G401.6 (cell line): Measurements from ENCODE around the gene MUSK.
"Not testable (repeated sequence)": the region's sequence is repeated elsewhere in the genome, so short reads cannot be mapped to it uniquely, and the experiment has no call there.

Experiments used
- FAIRE-seq: peaks from 2 replicates; lab custom pipeline; 2012; peaks lifted over from hg19 to GRCh38; lab: Jason Lieb, UNC

MUSK gene

DNA sequence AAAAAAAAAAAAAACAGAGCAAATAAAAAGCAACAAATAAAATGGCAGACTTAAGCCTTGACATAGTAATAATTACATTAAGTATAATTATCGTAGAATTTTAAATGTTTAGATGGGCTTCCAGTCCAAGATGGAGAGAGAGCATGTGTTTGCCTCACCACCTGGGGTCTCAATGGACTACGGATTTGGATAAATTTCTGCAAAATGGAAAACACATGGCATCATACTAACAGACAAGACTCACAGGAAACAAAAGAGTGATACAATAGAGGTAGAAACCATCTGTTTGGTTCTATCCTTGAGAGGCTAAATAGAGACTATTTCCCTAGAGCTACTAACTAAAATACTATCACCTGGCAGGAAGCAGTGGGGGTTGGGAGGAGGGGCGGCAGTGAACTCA is 144.3 kb downstream of the MUSK start:
- no peak for FAIRE-seq

GRCh38 chr9:110814159-110814558 is 145.6 kb downstream of the MUSK start:
- FAIRE-seq, result no peak

GRCh38 chr9:110815361-110815760 is 146.8 kb downstream of the MUSK start:
- FAIRE-seq, result no peak

- no peak for FAIRE-seq
Measured at GRCh38 chr9:110820381-110820780, 151.8 kb downstream of the MUSK start.

DNA sequence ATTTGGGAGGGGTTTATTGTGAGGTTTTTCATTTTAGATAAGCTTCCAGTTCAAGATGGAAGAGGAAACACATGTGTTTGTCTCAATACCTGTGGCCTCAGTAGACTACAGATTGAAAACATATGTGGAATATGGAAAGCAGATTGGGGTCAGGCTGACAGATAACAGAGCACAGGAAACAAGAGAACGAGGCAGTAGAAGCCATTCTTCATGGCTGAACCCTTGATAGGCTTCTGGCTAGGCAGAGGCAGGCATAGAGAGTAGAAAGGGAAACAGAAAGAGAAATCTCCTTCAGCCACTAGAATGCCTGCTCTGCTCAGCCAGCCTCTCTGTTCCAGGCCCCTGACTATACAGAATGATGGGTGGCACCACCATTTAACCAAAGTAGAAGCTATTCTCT is 152.5 kb downstream of the MUSK start:
- no peak for FAIRE-seq

GRCh38 chr9:110825129-110825528 is 156.5 kb downstream of the MUSK start:
- not testable (repeated sequence) for FAIRE-seq

GRCh38 chr9:110825950-110826349 is 157.4 kb downstream of the MUSK start:
- no peak for FAIRE-seq

DNA sequence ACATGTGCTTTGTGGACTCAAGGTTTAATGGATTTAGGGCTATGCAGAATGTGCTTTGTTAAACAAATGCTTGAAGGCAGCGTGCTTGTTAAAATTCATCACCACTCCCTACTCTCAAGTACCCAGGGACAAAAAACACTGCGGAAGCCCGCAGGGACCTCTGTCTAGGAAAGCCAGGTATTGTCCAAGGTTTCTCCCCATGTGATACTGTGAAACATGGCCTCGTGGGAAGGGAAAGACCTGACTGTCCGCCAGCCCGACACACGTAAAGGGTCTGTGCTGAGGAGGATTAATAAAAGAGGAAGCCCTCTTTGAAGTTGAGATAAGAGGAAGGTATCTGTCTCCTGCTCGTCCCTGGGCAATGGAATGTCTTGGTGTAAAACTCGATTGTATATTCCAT is 157.8 kb downstream of the MUSK start:
- FAIRE-seq, result not testable (repeated sequence)

GRCh38 chr9:110828264-110828663 is 159.7 kb downstream of the MUSK start:
- FAIRE-seq, result no peak

DNA sequence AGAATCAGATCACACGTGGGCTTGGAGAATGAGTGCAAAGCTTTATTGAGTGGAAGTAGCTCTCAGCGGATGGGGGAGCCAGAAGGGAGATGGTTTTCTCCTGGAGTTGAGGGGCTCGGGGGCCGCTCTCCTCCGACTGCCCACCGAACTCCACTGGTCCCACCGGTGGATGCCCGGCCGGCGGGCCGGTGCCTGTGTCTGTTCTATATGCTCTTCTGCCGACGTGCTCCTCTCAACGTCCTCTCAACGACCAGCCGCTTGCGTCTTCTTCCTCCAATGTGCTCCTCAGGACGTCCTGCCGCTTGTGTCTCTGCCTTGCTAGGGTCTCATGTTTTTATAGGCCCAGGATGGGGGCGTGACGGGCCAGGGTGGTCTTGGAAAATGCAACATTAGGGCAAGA is 161.9 kb downstream of the MUSK start:
- FAIRE-seq, result no peak

DNA sequence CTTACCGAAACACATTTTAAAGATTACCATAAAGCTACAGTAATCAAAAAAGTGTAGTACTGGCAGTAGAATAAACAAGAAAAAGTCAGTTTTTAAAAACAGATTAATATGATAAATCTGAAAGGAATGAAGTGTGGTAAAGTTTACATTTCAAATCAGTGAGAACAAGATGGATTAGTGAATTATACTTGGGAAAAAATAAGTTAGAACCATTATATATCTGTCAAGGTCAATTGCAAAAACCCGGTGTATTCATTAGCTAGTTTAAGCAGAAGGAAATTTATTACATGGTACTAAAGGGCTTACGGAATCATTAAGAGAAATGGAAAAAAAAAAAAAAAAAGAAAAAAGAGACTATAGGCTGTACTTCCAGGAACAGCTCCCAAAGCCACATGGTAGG is 164.3 kb downstream of the MUSK start:
- FAIRE-seq, result no peak

DNA sequence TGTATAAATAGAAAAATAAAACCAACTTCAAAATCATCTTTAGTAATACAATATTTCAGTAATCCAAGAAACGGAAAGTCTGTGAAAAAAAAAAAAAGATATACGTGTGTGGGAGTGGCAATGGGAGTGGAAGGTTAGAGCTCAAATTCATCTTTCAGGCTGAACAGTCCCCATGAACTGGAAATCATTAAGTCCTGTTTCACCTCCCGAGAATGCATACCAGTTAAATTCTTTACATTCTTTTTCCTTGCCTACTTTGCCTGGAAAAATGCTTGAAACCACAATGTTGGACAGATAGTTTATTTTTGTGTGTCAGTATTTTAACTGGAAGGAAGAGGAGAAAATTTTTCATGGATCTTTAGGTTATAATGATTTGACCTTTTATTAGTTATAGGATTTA is 166.8 kb downstream of the MUSK start:
- no peak for FAIRE-seq

DNA sequence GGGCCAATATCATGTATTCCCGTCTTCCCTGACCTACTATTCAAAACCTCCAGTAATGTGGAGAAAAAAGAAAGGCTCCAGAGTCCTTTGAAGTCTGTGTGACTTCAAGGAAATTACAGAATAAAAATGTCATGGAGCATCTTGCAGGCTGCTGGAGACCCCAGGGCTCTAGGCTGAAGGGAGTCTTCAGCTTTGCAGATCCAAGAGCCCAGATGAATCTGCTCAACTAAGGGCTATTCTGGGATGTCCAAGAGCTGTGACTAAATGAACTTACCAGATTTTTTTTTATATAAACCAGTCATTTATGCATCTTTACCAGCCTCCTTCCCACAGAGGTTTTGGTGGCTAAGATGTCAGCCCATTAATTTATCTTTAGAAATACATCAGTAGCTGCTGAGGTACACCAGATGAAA is 167.3 kb downstream of the MUSK start:
- no peak for FAIRE-seq

DNA sequence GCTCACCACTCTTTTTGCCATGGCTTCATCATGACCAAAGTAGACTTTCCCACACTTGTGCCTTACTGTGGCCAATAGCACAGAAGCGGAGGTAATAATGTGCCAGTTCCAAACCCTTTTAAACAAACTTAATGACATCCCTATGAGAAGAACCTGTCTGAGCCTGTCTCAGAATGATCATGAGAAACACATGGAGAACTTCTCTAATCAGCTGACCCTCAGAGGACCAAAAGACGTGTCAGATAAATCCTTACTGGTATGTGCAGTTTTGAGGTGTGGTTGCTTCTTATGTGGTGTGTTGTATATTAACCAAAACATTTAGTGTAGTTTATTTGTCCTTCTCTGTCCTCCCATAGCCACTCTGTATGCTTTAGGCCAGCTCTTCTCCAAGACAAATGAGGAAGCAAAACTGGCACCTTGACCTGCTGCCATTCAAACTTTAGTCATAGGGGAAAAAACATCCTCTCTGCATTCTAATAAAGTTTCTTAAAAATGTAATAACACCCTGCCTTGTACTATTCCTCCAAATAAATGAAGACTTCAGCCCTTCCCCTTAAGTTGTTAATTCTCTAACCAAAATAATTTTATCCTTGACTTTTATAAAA is 168.9 kb downstream of the MUSK start:
- no peak for FAIRE-seq

GRCh38 chr9:110842169-110842568 is 173.6 kb downstream of the MUSK start:
- FAIRE-seq, result no peak

DNA sequence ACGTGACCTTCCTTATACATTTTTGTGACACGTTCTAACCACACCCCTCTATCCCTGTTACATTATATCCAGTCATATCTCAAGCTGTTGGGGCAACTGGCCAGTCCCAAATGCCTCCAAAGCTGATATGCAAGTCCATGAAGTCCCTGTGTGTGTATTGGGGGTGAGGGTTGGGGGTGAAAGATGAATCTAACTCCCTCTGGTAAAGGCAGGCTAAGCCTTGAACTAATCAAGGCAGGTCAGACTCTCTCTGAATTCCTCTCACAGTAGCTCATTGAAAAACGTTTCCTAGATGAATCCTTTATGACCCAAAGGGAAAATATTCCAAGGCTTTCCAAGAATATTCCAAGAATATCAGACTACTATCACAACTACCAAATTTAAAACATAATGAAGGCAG is 174.4 kb downstream of the MUSK start:
- FAIRE-seq, result no peak

- no peak for FAIRE-seq
Measured at GRCh38 chr9:110844121-110844520, 175.5 kb downstream of the MUSK start.

DNA sequence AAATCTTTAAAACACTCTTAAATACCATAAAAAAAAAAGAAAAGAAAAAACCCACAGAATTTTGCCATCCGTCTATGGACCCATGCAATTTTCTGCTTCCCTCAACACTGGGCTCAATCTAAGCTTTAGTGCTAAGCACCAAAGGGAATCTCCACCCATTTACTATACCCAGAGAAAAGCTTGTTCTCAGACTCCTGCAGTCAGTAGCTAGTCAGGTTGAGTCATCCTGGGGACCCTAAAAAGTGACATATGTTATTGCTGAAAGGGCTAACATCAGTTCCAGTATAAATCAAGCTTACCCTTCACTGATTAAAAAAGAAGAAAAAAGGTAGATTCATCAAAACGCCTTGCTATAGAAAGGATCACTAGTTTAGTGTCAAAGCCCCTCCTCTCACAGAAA is 177.6 kb downstream of the MUSK start:
- FAIRE-seq, result no peak

- FAIRE-seq, result no peak
Measured at GRCh38 chr9:110847671-110848070, 179.1 kb downstream of the MUSK start.

GRCh38 chr9:110850401-110851135 is 182.0 kb downstream of the MUSK start:
- no peak for FAIRE-seq
